ENCODE measurements around the gene PC. TPM values are rescaled to one million over a fixed set of nuclear protein-coding genes. Genes with fewer than 3 reads are reported as not detected.

The PC gene
- polyA plus RNA-seq, 1 donor (not counting 4 experiments of a cell fraction or from before 2014, with no cell fraction given) = 13.3 TPM

GRCh38 chr11:66967670-66968425 lies 9.7 kb upstream of the PC start:
- peak; percentile 67 for DNase-seq (ENCODE audit: low read depth, low spot score)
- H3K4me1 ChIP-seq (ENCODE audit: control insufficient read depth, extremely low read depth, insufficient read depth, low read length) = peaks cover 57% of the 10 kb centered on the region
- no peak overlapping the region for H3K9ac ChIP-seq (ENCODE audit: control insufficient read depth, extremely low read depth, insufficient read depth, low read length)
- no peak overlapping the region for H2AFZ ChIP-seq (ENCODE audit: control insufficient read depth, low read length)
- FAIRE-seq = peak; percentile 91
- no peak overlapping the region for H3K4me3 ChIP-seq (ENCODE audit: control insufficient read depth in 2 of 3, extremely low read depth in 1 of 3, insufficient read depth in 2 of 3, low read depth in 1 of 3, low read length in 3 of 3)
- H3K27ac ChIP-seq (ENCODE audit: control insufficient read depth, insufficient read depth, low read length) = peak overlapping the region; percentile 84
- TF ChIP-seq CTCF (optimal IDR thresholded peaks at IDR 0.05 in 1 of 3, IDR thresholded peaks at IDR 0.05 in 1 of 3, conservative IDR thresholded peaks at IDR 0.05 in 1 of 3; ENCODE audit: extremely low read depth in 1 of 3, insufficient read depth in 2 of 3, low read length in 3 of 3) (no peak), EZH2 (IDR thresholded peaks at IDR 0.05; ENCODE audit: low read length) (no peak)
- H3K27me3 ChIP-seq (ENCODE audit: control insufficient read depth, extremely low read depth, insufficient read depth, low read length) = no peaks in the 10 kb centered on the region
- H3K9me3 ChIP-seq (ENCODE audit: control insufficient read depth, low read depth, low read length) = no peaks in the 10 kb centered on the region
- peak overlapping the region; percentile 67 for H3K4me2 ChIP-seq (ENCODE audit: control insufficient read depth, extremely low read depth, insufficient read depth, low read depth, low read length)
- H3K36me3 ChIP-seq (ENCODE audit: control insufficient read depth in 2 of 2, extremely low read depth in 1 of 2, insufficient read depth in 2 of 2, low read length in 2 of 2) = no peaks in the 10 kb centered on the region
- dilution Hi-C loops (cut with MboI; ENCODE audit: extremely low pct_ligation_motif_present, low sequenced_read_pairs) = no loop called here
- H3K79me2 ChIP-seq (ENCODE audit: control insufficient read depth, insufficient read depth, low read length) = no peaks in the 10 kb centered on the region
- H3K9me1 ChIP-seq (ENCODE audit: control insufficient read depth, extremely low read depth, insufficient read depth, low read length) = no peaks in the 10 kb centered on the region
- H4K20me1 ChIP-seq (ENCODE audit: control insufficient read depth, extremely low read depth, insufficient read depth, low read length) = no peaks in the 10 kb centered on the region

- TF ChIP-seq CTCF (optimal IDR thresholded peaks at IDR 0.05 in 1 of 3, IDR thresholded peaks at IDR 0.05 in 1 of 3, conservative IDR thresholded peaks at IDR 0.05 in 1 of 3; ENCODE audit: extremely low read depth in 1 of 3, insufficient read depth in 2 of 3, low read length in 3 of 3) (no peak), EZH2 (IDR thresholded peaks at IDR 0.05; ENCODE audit: low read length) (no peak)
These were observed 8.2 kb upstream of the PC start for GRCh38 chr11:66966351-66966750.

More at GRCh38 chr11:66966351-66966750, 8.2 kb upstream of the PC start:
- dilution Hi-C loops (cut with MboI; ENCODE audit: extremely low pct_ligation_motif_present, low sequenced_read_pairs) = no loop called here
- H3K4me1 ChIP-seq (ENCODE audit: control insufficient read depth, extremely low read depth, insufficient read depth, low read length) = peaks cover 50% of the 10 kb centered on the region
- H3K9me1 ChIP-seq (ENCODE audit: control insufficient read depth, extremely low read depth, insufficient read depth, low read length) = no peaks in the 10 kb centered on the region
- H2AFZ ChIP-seq (ENCODE audit: control insufficient read depth, low read length) = no peak overlapping the region
- no peak for DNase-seq (ENCODE audit: low read depth, low spot score)
- H3K4me3 ChIP-seq (ENCODE audit: control insufficient read depth in 2 of 3, extremely low read depth in 1 of 3, insufficient read depth in 2 of 3, low read depth in 1 of 3, low read length in 3 of 3) = no peak overlapping the region
- no peak overlapping the region for H3K27ac ChIP-seq (ENCODE audit: control insufficient read depth, insufficient read depth, low read length)
- no peaks in the 10 kb centered on the region for H3K9me3 ChIP-seq (ENCODE audit: control insufficient read depth, low read depth, low read length)
- H3K4me2 ChIP-seq (ENCODE audit: control insufficient read depth, extremely low read depth, insufficient read depth, low read depth, low read length) = no peak overlapping the region
- no peak for FAIRE-seq
- H3K79me2 ChIP-seq (ENCODE audit: control insufficient read depth, insufficient read depth, low read length) = no peaks in the 10 kb centered on the region
- no peaks in the 10 kb centered on the region for H3K36me3 ChIP-seq (ENCODE audit: control insufficient read depth in 2 of 2, extremely low read depth in 1 of 2, insufficient read depth in 2 of 2, low read length in 2 of 2)
- H4K20me1 ChIP-seq (ENCODE audit: control insufficient read depth, extremely low read depth, insufficient read depth, low read length) = no peaks in the 10 kb centered on the region
- no peaks in the 10 kb centered on the region for H3K27me3 ChIP-seq (ENCODE audit: control insufficient read depth, extremely low read depth, insufficient read depth, low read length)
- H3K9ac ChIP-seq (ENCODE audit: control insufficient read depth, extremely low read depth, insufficient read depth, low read length) = no peak overlapping the region
